Activated T-cell treated with anti-CD3 and anti-CD28 coated beads, Interleukin-2, amount 50 U/mL, for 4 hours (primary cell): Measurements from ENCODE around the gene GPAM. TPM values are rescaled to one million over a fixed set of nuclear protein-coding genes. Genes with fewer than 3 reads are reported as not detected.

Source experiments
- ATAC-seq, 2 donors: fragments of 200-7000 bp; cut with Tn5 transposase; one replicate each; pipeline ENCODE4 v1.10.0; 2021
- DNase-seq: peaks from one replicate; pipeline ENCODE4 v3.0.0-alpha.2; 2020
- H3K27me3 Mint-ChIP-seq: one replicate; pipeline ENCODE4 v1.8.0; 2021; ENCODE audit warnings: low read depth, mixed read lengths
- H3K36me3 Mint-ChIP-seq: one replicate; pipeline ENCODE4 v1.8.0; 2022; ENCODE audit warnings: mixed read lengths; ENCODE audit not compliant: insufficient read depth
- H3K4me1 Mint-ChIP-seq: one replicate; pipeline ENCODE4 v1.8.0; 2021; ENCODE audit warnings: low read depth, mixed read lengths
- H3K4me3 Mint-ChIP-seq: one replicate; pipeline ENCODE4 v1.8.0; 2021; ENCODE audit warnings: mild to moderate bottlenecking, moderate library complexity, mixed read lengths
- H3K9me3 Mint-ChIP-seq: one replicate; pipeline ENCODE4 v1.8.0; 2021; ENCODE audit warnings: mixed read lengths
- total RNA-seq, 3 donors: library from RNA; stranded (reverse); gene quantifications; one replicate each; pipeline ENCODE4 v1.2.1, GENCODE V29; 2021

Gene GPAM
- total RNA-seq, 3 donors from 2014 or later, result 10.4 to 13.2 (median 12.1) TPM

- peaks cover 9% of the 10 kb centered on the region for H3K9me3 Mint-ChIP-seq
- H3K4me1 Mint-ChIP-seq, result no peaks in the 10 kb centered on the region
- peaks cover 8% of the 10 kb centered on the region for H3K27me3 Mint-ChIP-seq
- DNase-seq (no peak), ATAC-seq (no peak)
- H3K36me3 Mint-ChIP-seq, result no peaks in the 10 kb centered on the region
- no peak overlapping the region for H3K4me3 Mint-ChIP-seq
These were observed 40.2 kb upstream of the GPAM start for GRCh38 chr10:112223725-112224124.

GRCh38 chr10:112222799-112223198 is 39.2 kb upstream of the GPAM start:
- DNase-seq (no peak), ATAC-seq (no peak)
- Mint-ChIP-seq H3K27me3 (peaks cover 9% of the 10 kb centered on the region), H3K9me3 (peaks cover 9% of the 10 kb centered on the region), H3K4me1 (no peaks in the 10 kb centered on the region), H3K36me3 (no peaks in the 10 kb centered on the region), H3K4me3 (no peak overlapping the region)

GRCh38 chr10:112221545-112221944 is 38.0 kb upstream of the GPAM start:
- Mint-ChIP-seq H3K36me3 (no peaks in the 10 kb centered on the region), H3K9me3 (peaks cover 9% of the 10 kb centered on the region)
- no peak for ATAC-seq

GRCh38 chr10:112218960-112219359 is 35.4 kb upstream of the GPAM start:
- Mint-ChIP-seq H3K4me1 (no peaks in the 10 kb centered on the region), H3K4me3 (no peak overlapping the region), H3K36me3 (no peaks in the 10 kb centered on the region), H3K9me3 (peaks cover 9% of the 10 kb centered on the region), H3K27me3 (peaks cover 9% of the 10 kb centered on the region)
- no peak for DNase-seq
- no peak for ATAC-seq

More at GRCh38 chr10:112221545-112221944, 38.0 kb upstream of the GPAM start:
- H3K4me3 Mint-ChIP-seq, result no peak overlapping the region
- no peaks in the 10 kb centered on the region for H3K4me1 Mint-ChIP-seq
- no peak for DNase-seq
- H3K27me3 Mint-ChIP-seq, result peaks cover 11% of the 10 kb centered on the region

GRCh38 chr10:112218036-112218390 is 34.4 kb upstream of the GPAM start:
- ATAC-seq (no peak), DNase-seq (no peak)
- Mint-ChIP-seq H3K36me3 (no peaks in the 10 kb centered on the region), H3K27me3 (peaks cover 10% of the 10 kb centered on the region), H3K9me3 (peaks cover 9% of the 10 kb centered on the region), H3K4me1 (no peaks in the 10 kb centered on the region), H3K4me3 (no peak overlapping the region)

- Mint-ChIP-seq H3K4me1 (no peaks in the 10 kb centered on the region), H3K9me3 (peaks cover 9% of the 10 kb centered on the region), H3K4me3 (no peak overlapping the region), H3K27me3 (peaks cover 9% of the 10 kb centered on the region), H3K36me3 (no peaks in the 10 kb centered on the region)
- DNase-seq (no peak), ATAC-seq (no peak)
These were observed 33.9 kb upstream of the GPAM start for GRCh38 chr10:112217386-112218035.

GRCh38 chr10:112216966-112217365 is 33.4 kb upstream of the GPAM start:
- no peak overlapping the region for H3K4me3 Mint-ChIP-seq
- DNase-seq, result no peak
- no peaks in the 10 kb centered on the region for H3K36me3 Mint-ChIP-seq
- peaks cover 9% of the 10 kb centered on the region for H3K27me3 Mint-ChIP-seq
- no peaks in the 10 kb centered on the region for H3K4me1 Mint-ChIP-seq
- ATAC-seq, result no peak
- peaks cover 9% of the 10 kb centered on the region for H3K9me3 Mint-ChIP-seq

GRCh38 chr10:112216151-112216550 is 32.6 kb upstream of the GPAM start:
- Mint-ChIP-seq H3K36me3 (no peaks in the 10 kb centered on the region), H3K4me3 (no peak overlapping the region), H3K27me3 (peaks cover 9% of the 10 kb centered on the region), H3K9me3 (peaks cover 9% of the 10 kb centered on the region), H3K4me1 (no peaks in the 10 kb centered on the region)
- no peak for ATAC-seq
- no peak for DNase-seq

GRCh38 chr10:112215342-112215774 is 31.8 kb upstream of the GPAM start:
- no peaks in the 10 kb centered on the region for H3K4me1 Mint-ChIP-seq
- peaks cover 5% of the 10 kb centered on the region for H3K9me3 Mint-ChIP-seq
- DNase-seq (no peak), ATAC-seq (no peak)
- H3K36me3 Mint-ChIP-seq, result no peaks in the 10 kb centered on the region
- H3K4me3 Mint-ChIP-seq, result no peak overlapping the region
- H3K27me3 Mint-ChIP-seq, result peaks cover 9% of the 10 kb centered on the region

GRCh38 chr10:112214298-112214926 is 30.8 kb upstream of the GPAM start:
- no peak for DNase-seq
- no peaks in the 10 kb centered on the region for H3K4me1 Mint-ChIP-seq
- no peak overlapping the region for H3K4me3 Mint-ChIP-seq
- H3K9me3 Mint-ChIP-seq, result no peaks in the 10 kb centered on the region
- H3K36me3 Mint-ChIP-seq, result no peaks in the 10 kb centered on the region
- no peak for ATAC-seq
- H3K27me3 Mint-ChIP-seq, result peaks cover 16% of the 10 kb centered on the region

- ATAC-seq (no peak), DNase-seq (no peak)
- H3K4me1 Mint-ChIP-seq, result no peaks in the 10 kb centered on the region
- H3K4me3 Mint-ChIP-seq, result no peak overlapping the region
- peaks cover 16% of the 10 kb centered on the region for H3K27me3 Mint-ChIP-seq
- no peaks in the 10 kb centered on the region for H3K9me3 Mint-ChIP-seq
- no peaks in the 10 kb centered on the region for H3K36me3 Mint-ChIP-seq
These were observed 30.3 kb upstream of the GPAM start for GRCh38 chr10:112213836-112214235.

- H3K4me3 Mint-ChIP-seq, result no peak overlapping the region
- no peaks in the 10 kb centered on the region for H3K36me3 Mint-ChIP-seq
- ATAC-seq (no peak), DNase-seq (no peak)
- H3K4me1 Mint-ChIP-seq, result no peaks in the 10 kb centered on the region
- H3K9me3 Mint-ChIP-seq, result no peaks in the 10 kb centered on the region
- peaks cover 22% of the 10 kb centered on the region for H3K27me3 Mint-ChIP-seq
These were observed 29.7 kb upstream of the GPAM start for GRCh38 chr10:112213098-112213823.

GRCh38 chr10:112210666-112211065 is 27.1 kb upstream of the GPAM start:
- no peak for ATAC-seq
- Mint-ChIP-seq H3K27me3 (peaks cover 24% of the 10 kb centered on the region), H3K4me3 (no peak overlapping the region), H3K4me1 (no peaks in the 10 kb centered on the region), H3K36me3 (no peaks in the 10 kb centered on the region), H3K9me3 (no peaks in the 10 kb centered on the region)
- DNase-seq, result no peak

GRCh38 chr10:112209684-112210131 is 26.1 kb upstream of the GPAM start:
- H3K4me3 Mint-ChIP-seq, result no peak overlapping the region
- H3K4me1 Mint-ChIP-seq, result no peaks in the 10 kb centered on the region
- DNase-seq (no peak), ATAC-seq (no peak)
- H3K36me3 Mint-ChIP-seq, result no peaks in the 10 kb centered on the region
- peaks cover 24% of the 10 kb centered on the region for H3K27me3 Mint-ChIP-seq
- H3K9me3 Mint-ChIP-seq, result no peaks in the 10 kb centered on the region

- Mint-ChIP-seq H3K9me3 (no peaks in the 10 kb centered on the region), H3K4me1 (no peaks in the 10 kb centered on the region), H3K36me3 (no peaks in the 10 kb centered on the region), H3K4me3 (no peak overlapping the region), H3K27me3 (peaks cover 20% of the 10 kb centered on the region)
- no peak for DNase-seq
- no peak for ATAC-seq
These were observed 25.4 kb upstream of the GPAM start for GRCh38 chr10:112208997-112209396.
